GM21381 (cell line): Measurements from ENCODE around the gene KRTAP10-9.
"Not testable (repeated sequence)": the region's sequence is repeated elsewhere in the genome, so short reads cannot be mapped to it uniquely, and the experiment has no call there.

Experiments used
- ATAC-seq: cut with Tn5 transposase; IDR thresholded peaks from one replicate; pipeline ENCODE4 v1.9.1; 2021; ENCODE audit warnings: mild to moderate bottlenecking, moderate library complexity; ENCODE audit not compliant: unreplicated experiment

Gene KRTAP10-9

DNA sequence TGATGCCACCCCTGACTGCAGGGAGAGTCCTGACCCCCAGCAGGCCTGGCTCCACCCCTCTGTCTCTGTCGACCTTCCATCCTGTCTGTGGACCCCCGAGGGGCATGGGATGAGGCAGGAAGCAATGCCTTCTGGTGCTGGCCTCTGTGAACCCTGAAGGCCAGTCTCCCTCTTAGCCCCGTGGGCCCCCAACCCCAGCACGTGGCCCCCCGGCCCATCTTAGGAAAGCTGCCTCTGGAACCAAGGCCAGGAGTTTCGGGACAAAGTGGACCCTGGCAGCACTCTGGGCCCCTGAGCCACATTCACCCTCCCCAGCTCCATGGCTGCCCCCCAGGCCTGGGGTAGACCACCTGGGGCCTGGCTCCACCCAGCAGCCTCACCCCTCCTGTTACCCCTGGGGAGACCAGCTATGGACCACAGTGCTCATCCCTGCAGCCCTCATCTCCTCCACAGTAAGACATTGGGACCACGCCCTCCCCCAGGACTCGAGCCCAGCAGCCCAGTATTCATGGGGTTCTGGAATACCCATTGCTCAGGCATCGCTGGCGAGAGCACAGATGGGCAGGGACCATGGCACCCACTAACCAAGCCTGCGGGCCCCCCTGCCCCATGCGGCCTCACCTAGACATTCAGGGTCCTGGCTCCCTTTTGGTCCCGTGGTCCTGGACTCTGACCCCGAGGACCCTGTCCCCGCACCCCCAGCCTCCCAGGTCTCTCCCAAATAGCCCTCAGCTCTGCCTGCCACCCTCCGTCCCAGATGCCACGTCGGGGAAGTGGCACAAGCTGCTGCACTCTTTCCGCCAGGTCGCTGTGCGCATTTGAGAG, 11.8 kb downstream of the KRTAP10-9 start:
- ATAC-seq, result not testable (repeated sequence)

DNA sequence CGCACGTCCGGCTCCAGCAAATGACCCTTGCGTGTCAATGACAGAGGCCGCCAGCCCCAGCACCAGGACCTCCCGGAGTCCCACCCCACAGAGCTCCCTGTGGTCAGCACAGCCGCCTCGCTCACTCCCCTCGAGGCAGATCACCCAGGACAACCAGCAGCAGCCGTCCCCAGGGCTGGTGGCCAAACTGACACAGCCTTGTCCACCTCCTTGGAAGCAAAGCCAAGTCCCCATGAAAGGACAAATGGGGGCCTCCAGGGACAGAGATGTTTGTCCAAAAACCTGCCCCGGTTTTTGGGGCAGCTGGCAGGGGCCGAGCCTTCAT, 12.4 kb downstream of the KRTAP10-9 start:
- no peak for ATAC-seq

DNA sequence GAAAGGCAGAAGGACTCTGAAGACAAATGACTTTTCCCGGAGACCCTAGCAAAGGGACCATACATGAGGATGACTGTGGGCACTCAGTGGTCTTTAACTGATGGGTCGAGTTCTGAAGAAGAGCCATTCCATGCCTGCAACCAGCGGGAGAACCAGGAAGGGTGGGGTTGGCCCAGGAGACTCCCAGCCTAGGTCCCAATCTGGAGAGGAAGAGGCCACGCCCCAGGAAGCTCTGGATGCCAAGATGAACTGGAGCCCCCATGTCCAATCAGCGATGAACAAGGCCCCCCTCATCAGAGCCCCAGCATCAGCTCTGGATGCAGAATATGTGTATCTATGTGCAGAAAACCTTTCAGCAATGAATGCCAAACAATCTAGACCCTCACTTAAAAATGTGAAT, 13.9 kb downstream of the KRTAP10-9 start:
- ATAC-seq, result no peak

DNA sequence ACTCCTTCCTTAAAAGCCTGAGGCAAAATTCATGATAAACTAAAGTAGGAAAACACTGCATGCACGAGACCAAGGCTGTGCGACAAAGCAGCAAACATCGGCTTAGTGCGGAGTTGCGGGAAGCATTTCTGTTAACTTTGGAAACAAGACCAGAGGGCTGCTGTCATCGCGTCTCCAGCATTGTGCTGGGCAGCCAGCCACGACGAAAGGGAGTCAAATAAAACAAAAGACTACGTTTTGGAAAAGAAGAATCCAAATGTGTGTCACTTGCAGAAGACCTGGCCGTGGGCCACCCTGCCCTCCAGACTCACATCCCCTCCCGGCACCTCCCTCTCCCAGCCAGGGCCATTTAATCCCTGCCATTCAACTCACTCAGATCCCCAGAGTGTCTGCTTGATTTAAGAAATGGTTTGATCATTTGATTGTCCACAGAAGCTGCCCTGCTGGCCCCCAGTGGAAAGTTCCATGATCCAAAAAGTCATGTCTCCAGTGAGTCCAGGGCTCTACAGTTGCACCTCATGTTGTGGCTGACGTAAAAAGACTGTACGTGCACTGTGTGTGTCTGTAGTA, 16.9 kb downstream of the KRTAP10-9 start:
- no peak for ATAC-seq

DNA sequence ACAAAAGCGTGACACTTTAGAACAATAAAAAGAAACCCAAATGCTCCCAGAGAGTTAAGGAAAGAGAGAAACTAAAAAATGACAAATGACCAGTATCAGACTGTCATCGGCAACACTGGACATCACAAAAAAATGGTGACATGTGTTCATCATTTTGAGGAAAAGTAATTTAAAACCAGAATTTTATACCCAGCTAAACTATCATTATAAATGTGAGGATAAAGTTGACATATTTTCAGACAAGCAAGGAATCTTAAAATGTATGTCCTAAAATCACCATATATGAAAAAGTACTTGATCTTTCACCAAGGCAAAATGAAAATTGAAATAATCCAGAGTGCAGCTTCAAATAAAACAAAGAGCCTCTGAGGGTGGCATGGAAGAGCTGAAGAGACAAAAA, 18.0 kb downstream of the KRTAP10-9 start:
- ATAC-seq, result no peak

DNA sequence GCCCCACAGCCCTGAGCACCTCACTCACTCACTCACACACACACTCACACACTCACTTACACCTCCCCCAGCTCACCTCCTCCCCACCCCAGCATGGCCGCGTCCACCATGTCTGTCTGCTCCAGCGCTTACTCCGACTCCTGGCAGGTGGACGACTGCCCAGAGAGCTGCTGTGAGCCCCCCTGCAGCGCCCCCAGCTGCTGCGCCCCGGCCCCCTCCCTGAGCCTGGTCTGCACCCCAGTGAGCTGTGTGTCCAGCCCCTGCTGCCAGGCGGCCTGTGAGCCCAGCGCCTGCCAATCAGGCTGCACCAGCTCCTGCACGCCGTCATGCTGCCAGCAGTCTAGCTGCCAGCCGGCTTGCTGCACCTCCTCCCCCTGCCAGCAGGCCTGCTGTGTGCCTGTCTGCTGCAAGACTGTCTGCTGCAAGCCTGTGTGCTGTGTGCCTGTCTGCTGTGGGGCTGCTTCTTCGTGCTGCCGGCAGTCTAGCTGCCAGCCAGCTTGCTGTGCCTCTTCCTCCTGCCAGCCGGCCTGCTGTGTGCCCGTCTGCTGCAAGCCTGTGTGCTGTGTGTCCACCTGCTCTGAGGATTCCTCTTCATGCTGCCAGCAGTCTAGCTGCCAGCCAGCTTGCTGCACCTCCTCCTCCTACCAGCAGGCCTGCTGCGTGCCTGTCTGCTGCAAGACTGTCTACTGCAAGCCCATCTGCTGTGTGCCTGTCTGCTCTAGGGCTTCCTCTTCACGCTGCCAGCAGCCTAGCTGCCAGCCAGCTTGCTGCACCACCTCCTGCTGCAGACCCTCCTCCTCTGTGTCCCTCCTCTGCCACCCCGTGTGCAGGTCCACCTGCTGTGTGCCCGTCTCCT, 19.7 kb downstream of the KRTAP10-9 start, which contains the start of gene KRTAP10-11:
TSS of gene KRTAP10-11 (plus strand) at position 49 of the 856 bp plus-strand sequence. CDS start at position 94, 45 bp downstream.
- ATAC-seq, result not testable (repeated sequence)

DNA sequence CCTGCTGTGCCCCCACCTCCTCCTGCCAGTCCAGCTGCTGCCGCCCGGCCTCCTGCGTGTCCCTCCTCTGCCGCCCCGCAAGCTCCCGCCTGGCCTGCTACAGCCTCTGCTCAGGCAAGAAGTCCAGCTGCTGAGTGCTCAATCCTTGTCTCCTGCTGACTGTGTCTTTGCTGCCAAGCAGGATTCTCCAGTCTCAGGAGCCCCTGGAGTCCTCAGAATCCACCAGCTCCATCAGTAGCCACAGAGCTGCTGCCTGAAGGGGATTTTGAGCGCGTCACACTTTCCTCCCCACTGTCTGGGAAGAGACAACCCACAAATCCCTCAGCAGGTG, 20.3 kb downstream of the KRTAP10-9 start:
- no peak for ATAC-seq

DNA sequence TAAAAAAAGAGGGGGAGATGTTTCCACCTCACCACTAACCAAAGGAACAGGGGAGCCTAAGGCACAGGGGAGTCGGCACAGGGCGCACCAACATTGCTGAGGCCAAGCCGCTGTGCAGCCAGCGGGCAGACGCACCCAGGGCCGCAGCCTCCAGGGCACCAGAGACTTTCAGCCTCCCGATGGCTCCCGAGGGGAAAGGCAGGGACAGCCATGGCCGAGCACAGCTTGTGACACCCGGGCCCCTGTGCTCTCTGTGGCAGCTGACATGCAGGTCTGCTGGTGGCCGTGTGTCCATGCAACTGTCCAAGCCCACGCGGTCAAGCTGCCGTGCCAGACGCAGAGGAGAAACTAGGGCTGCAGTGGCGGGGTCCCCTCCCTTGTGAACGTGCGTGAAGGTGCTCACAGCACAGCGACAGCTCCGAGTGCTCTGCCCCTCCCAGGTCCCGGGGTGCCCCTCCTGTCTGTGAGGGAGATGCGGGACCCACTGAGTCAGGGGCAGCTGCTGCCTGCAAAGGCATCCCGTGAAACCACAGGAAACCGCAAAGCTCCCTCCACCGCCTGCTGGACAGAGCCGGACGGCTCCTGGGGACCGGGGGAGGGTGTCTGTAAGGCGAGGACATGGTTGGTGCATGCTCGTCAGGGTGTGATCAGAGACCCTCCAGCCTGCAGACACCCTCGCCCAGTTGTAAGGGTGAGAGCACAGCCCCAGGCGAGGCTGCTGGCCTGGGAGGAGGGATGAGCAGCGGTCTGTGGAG, 21.8 kb downstream of the KRTAP10-9 start:
- ATAC-seq, result no peak

DNA sequence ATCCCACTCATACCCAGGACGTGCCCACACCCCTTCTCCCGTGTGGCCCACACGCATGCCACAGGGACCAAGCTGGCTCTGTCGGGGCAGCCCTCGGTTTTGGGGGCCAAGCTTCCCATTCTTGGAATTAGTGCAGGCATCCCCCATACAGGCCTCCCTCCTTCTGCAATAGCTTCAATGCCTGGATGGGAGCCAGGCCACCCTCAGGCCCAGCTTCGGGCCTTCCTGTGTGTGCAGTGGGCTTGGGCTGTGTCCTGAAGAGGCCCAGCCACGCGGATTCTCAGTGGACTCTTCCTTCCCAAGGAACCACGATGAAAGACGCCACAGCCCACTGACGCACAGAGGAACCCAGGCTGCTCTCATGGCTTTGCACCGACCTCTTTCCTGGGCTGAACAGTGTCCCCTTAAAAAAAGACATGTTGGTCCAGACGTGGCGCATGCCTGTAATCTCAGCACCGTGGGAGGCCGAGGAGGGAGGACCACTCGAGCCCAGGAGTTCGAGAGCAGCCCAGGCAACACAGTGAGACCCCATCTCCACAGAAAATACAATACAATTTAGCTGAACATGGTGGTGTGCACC, 22.7 kb downstream of the KRTAP10-9 start:
- ATAC-seq, result no peak

DNA sequence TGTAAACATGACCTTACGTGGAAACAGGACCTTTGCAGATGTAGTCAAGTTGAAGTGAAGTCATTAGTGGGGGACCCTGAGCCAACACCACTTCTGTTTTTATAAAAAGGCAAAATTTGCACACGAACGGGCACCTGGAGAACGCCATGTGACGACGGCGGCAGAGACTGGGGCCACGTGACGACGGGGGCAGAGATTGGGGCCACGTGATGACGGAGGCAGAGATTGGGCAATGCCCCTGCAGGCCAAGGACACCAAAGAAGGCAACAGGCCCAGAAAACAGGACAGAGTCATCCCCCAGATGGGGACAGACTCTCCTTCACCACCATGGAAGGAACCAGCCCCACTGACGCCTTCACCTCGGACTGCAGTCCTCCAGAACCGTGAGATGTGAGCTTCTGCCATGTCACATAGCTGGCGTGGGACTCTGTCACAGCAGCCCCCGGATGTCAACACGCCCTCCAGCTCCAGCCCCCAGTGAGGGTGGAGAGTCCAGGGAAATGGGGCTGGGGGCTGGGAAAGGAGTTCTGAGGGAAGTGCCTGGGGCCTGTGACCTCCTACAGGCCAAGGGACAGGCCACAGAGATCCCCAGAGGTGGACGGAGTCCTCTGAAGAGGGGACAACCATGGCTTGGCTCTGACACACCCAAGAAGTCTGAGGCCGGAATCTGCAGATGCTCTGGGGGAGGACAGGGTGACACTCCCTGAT, 23.5 kb downstream of the KRTAP10-9 start:
- no peak for ATAC-seq

DNA sequence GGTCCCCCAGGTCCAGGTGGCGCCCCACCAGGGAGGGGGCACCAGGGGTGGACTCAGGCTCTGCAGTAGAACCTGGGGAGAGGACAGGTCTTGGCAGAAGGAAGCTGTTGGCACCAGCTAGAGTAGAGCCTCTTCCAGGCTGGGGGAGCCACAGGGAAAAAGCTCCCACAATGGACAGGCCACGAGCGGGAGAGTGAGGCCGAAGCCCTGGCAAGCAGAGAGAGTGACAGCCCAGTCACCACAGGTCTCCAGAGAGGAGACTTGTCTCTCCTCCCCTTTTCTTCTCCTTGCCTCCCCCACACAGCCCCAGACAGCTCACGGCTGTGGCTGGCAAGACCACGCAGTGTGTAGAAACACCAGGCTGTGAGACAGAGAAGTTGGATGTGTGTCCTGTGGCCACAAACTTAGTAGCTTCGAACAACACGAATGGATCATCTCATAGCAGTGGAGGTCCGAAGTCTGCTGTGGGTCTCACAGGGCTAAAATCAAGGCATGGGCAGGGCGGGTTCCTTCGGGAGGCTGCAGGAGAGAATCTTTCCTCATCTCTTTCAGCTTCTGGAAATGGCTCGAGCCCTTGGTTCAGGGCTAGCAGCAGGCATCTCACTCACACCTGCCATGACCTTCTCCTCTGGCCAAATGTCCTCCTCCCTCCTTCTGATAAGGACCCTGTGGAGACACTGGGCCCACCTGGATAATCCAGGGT, 24.2 kb downstream of the KRTAP10-9 start:
- no peak for ATAC-seq

DNA sequence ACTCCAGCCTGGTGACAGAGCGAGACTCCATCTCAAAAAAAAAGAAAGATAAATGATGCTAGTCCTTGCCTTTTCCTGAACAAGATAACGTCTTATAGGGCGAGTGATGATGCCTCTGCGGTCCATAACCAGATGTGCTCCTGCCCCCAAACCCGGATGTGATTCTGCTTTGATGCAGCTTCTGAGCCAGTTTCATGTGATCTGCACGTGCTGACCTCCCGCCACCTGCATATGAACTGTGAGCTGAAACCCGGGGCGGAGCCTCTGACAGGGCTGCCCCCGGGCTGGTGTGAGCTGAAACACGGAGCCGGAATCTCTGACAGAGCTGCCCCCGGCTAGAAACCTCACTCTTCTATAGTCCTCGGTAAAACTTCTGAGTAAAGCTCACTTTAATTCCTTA, 26.2 kb downstream of the KRTAP10-9 start:
- ATAC-seq, result no peak

DNA sequence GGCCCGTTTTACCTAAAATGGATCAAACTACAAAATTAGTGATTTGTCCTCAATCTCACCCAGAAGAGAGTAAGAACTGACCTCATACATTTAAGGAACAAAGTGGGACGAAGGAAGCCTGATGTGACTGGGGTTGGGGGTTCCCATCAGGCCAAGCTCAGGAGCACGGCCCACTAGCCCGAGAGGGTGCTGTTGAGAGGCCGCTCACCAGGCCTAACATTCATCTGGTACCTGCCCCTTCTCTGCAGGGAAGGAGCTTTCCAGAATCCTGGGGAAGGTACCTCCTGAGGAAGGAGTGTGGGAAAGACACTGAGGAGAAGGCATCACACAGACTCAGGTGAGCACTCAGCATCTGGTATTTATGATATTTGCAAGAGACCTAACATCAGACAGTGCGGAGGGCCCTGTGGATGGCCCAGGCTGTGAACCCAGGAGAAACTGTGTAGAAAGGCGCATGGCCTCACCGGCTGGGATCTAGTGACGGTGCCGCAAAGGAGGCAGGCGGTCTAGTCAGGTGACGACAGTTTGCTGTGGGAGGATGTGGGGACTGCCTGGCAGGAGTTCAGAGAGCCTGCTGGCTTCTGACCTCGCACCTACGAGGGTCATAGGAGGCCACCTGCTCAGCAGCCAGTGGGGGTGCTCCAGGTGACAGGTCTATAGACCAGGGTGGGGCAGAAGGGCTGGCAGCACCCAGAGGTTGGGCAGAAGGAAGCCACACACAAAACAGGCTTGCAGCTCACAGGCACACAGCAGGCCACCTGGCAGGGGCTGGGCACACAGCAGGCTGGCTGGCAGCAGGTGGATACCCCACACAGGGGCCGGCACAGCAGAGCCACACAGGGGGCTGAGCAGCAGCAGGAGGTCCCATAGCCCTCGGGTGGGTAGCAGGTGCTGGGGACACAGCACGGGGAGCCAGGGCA, 27.0 kb downstream of the KRTAP10-9 start:
- ATAC-seq, result no peak

DNA sequence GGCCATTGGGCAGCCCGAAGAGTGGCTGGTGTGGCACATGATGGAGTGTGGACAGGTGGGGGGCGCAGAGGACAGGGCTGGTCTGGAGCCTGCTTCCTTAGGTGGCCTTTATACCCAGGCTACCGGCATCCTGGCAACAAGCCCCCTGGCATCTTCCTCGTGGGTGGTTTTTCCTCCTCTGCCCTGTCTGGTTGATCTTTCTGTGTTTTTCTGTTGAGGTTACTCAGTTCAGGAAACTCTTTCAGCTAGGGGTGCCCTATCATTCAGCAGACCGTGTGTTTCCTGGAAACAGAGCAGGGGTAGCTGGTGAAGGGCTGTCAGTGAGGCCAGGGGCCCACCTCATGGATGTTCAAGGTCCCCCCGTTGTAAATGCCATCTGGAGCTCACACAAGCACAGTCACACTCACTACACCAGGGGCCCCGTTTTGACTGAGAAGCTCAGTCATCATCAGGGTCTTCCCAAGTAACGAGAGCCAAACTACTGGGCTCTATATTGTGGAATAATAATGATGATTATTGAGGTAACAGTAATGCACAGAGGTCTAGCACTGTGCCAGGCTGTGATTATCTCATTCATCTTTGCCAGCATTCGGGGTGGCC, 27.8 kb downstream of the KRTAP10-9 start, which contains the start of gene KRTAP12-4:
TSS of gene KRTAP12-4 (minus strand) at position 84 of the 600 bp plus-strand sequence. CDS start at position 39, 45 bp downstream.
- no peak for ATAC-seq

DNA sequence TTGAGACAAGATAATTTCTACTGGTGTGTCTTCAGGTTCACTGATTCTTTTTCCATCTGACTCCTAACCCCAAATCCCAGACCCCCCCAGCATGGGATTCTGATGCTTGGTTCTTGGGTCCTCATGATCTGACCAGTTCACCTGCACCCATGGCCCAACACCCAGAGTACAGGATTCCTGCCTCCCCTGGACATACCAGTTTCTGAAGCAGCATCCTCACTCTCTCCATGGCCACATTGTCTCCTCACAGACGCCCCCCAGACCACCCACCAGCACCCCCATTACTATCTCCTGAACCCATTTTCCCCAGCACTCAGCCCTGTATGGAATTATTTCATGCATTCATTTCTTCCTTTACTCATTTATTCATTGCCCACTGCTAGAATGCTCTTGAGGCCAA, 30.0 kb downstream of the KRTAP10-9 start:
- no peak for ATAC-seq

DNA sequence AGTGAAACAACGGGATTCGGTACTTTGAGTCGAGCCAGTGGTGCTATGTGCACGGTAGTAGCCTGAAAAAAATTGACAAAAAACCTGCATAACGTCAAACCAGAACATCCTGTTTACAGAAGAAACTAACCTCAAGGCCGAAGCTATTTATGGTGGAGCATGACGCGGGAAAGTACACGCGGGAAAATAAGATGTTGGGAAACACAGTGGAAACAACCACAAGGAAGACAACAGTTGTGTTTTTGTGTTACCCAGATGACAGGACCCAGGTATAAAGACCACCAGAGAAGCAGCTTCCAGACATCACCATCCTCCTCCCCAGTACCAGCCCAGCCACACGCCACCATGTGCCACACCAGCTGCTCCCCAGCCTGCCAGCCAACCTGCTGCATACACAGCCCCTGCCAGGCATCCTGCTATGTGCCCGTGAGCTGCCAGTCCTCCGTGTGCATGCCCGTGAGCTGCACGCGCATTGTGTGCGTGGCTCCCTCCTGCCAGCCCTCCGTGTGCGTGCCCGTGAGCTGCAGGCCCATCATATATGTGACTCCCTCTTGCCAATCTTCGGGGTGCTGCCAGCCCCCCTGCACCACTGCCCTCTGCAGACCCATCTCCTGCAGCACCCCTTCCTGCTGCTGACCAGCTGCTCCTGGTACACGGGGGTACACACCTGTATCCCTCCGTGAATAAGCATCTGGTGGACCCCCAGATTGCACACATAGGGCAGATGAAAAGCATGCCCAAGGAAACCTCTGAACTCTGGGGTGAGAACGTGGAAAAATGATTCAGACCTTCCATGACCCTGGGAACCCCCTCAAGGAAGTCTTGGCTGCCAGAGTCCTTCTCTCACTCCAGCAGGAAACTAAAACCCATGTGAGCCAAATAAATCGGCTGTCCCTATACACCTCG, 31.0 kb downstream of the KRTAP10-9 start, which contains the start of gene KRTAP12-3:
TSS of gene KRTAP12-3 (plus strand) at position 298 of the 906 bp plus-strand sequence. CDS start at position 346, 48 bp downstream.
- no peak for ATAC-seq

DNA sequence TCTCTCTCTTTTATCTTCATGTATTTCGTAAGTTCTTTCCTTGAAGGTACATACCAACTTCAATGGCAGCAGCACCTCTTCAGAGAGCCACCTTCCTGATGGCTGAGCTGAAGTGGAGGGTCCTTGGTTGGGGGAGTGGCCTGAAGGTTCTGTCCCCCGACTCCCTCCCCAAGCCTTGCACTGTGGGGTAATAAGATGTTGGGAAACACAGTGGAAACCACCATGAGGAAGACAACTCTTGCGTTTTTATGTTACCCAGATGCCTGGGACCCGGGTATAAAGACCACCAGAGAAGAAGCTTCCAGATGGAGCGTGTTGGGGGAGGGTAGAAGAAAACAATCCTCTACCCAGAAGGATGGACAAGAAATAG, 31.6 kb downstream of the KRTAP10-9 start:
- ATAC-seq, result no peak
